ENCODE data around the gene KIAA1671.

Gene KIAA1671

GRCh38 chr22:25014896-25015755, 62.6 kb downstream of the KIAA1671 start:
- DNase-seq (ENCODE audit: extremely low read depth, low read depth), result no peak
- no peak for TF ChIP-seq CTCF (IDR thresholded peaks at IDR 0.05; ENCODE audit: low read depth, low read length)

DNA sequence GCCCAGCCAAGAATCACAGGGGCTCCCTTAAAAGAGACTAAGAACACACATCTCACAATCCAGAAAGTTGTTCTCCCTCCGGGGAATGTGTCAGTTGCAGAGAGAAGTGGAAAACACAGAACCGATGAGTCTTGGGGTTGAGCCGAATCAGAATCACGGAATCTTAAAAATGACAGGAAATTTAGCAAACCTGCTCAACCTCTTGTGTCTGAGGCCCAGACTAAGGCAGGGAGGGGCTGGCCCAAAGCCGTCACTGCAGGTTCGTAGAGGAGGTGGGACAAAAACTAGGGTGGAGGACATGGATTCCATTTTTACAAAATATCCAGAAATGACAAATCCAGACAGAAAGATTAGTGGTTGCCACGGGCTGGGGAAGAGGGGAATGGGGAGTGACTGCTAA, 63.8 kb downstream of the KIAA1671 start:
- no peak for TF ChIP-seq CTCF (IDR thresholded peaks at IDR 0.05; ENCODE audit: low read depth, low read length)
- no peak for DNase-seq (ENCODE audit: extremely low read depth, low read depth)

DNA sequence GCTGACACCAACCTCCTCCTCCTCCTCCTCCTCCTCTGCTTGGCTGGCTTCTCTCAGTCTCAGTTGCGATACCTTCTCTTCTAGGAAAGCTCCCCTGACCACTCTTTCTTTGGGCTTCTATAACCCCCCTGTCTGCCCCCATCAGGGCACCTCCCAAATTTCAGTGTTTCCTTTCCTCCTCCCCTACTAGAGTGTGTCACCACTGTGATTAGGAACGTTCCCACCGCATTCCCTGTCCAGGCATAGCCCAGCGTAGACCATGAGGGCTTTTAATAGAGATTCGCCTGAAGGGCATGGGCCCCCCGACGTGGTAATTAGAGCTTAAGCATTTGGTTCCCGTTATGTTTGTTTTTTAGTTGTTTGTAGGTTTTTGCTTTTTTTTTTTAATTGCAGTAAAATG, 65.5 kb downstream of the KIAA1671 start:
- DNase-seq (ENCODE audit: extremely low read depth, low read depth), result no peak
- no peak for TF ChIP-seq CTCF (IDR thresholded peaks at IDR 0.05; ENCODE audit: low read depth, low read length)

DNA sequence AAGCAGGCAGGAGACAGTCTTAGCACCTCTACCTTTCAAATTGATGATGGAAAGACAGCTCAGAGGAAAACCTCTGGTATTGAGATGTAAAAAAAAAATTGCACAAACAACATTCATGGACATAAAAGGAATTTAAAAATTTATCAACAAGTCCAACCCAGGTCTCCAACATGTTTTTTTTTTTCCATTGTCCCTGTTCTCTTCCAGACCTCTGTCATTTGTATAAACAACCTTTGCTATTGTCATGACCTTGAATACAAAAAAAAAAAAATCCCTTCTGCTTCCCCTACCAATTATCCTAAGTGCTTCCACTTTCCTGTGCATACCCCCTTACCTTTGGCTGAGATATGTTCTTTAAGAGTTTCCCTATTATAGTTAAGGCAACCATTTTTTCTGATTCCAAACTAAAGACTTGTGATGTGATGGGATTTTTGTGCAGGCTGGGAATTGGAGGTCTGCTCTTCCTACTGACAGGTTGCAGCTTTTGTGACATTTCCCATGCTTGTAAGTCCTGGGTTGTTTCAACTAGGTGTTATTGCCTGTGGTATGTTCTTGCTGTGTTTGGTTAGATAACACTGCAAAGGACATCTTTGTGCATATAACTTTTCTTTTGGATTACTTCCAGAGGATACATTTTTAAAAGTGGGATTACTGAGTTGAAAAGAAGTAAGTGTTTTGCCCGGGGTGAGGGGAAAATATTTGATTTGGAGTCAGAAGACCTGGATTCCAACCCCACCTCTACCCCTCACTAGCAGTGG, 67.1 kb downstream of the KIAA1671 start:
- no peak for DNase-seq (ENCODE audit: extremely low read depth, low read depth)
- no peak for TF ChIP-seq CTCF (IDR thresholded peaks at IDR 0.05; ENCODE audit: low read depth, low read length)

DNA sequence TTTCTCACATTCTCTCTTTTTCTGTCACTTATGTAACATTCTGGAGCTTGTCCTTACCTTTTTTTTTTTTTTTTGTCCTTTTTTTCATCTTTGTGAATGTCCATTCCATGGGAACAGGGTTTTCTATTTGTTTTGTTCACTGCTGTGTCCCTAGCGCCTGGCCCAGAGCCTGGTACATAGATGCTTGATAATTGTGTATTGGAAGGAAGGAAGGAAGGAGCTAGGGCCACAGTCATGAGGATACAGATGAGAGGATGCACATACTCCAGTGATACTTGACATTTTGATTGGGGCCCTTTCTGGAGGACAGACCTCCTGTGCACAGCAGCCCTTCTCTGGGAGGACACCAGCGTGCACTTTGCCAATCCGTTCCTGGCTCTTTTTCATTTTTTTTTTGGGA, 68.9 kb downstream of the KIAA1671 start:
- no peak for DNase-seq (ENCODE audit: extremely low read depth, low read depth)
- TF ChIP-seq CTCF (IDR thresholded peaks at IDR 0.05; ENCODE audit: low read depth, low read length), result no peak

DNA sequence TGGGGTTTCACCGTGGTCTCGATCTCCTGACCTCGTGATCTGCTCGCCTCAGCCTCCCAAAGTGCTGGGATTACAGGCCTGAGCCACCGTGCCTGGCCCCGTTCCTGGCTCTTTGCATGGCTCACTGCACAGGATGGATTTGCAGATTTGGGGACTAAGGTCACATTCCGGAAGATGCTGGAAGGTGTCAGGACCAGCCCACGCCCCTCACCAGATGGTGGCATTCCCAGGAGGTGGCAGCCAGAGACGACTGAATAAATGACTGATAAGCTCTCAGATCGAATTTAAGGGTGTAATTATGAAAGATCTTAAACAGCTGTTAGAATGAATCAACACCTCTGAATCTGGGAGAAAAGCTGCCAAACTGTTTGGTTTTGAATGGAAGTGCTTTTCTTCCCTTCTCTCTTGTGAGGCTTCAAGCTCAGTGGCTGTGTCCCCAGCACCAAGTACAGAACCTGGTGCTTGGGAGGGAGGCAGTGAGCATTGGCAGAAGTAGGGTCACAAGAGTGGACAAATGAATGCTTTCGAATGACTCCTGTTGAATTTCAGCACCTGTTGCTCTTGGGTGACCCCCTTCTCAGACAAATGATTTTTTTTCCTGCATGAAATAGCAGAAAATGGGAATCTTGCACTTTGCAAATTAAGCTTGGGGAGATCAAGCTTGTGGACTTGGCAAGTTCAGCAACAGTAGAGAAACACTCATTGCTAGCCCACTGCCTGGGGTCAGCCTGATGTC, 69.6 kb downstream of the KIAA1671 start:
- no peak for TF ChIP-seq CTCF (IDR thresholded peaks at IDR 0.05; ENCODE audit: low read depth, low read length)
- DNase-seq (ENCODE audit: extremely low read depth, low read depth), result no peak

Measured in AG09319 (cell line).